ENCODE measurements around the gene SOS1. TPM values are rescaled to one million over a fixed set of nuclear protein-coding genes. Genes with fewer than 3 reads are reported as not detected.

Gene SOS1
- total and polyA plus RNA-seq, 2 donors (not counting 1 experiment from before 2014, with no cell fraction given) = 18.2 to 58.1 TPM

GRCh38 chr2:38982498-38982897 lies 138.4 kb downstream of the SOS1 start:
- peaks cover 8 to 34% of the 10 kb centered on the region in 2 experiments for H3K36me3 ChIP-seq (replicated peaks in 1 of 2; ENCODE audit: control extremely low read depth in 1 of 2, control insufficient read depth in 1 of 2, extremely low read depth in 1 of 2, insufficient read depth in 2 of 2, low read length in 1 of 2)
- H3K27me3 Mint-ChIP-seq = no peaks in the 10 kb centered on the region
- H2AFZ ChIP-seq (ENCODE audit: insufficient read depth, low read depth, low read length, poor library complexity, severe bottlenecking) = no peak overlapping the region
- intact Hi-C loops (cut with micrococcal nuclease) = no loop called here
- H4K20me1 ChIP-seq (ENCODE audit: control insufficient read depth, insufficient read depth, low read length, poor library complexity, severe bottlenecking) = no peaks in the 10 kb centered on the region
- H3K9ac ChIP-seq (ENCODE audit: low read length) = no peak overlapping the region
- no peak overlapping the region for H3K27ac Mint-ChIP-seq
- no peak overlapping the region for H3K4me2 ChIP-seq (replicated peaks; ENCODE audit: low read depth, low read length, poor library complexity, severe bottlenecking)
- no peaks in the 10 kb centered on the region for H3K4me1 ChIP-seq (ENCODE audit: control insufficient read depth in 2 of 2, insufficient read depth in 2 of 2, low read length in 2 of 2)
- CTCF ChIA-PET = interaction anchor here (1.7 kb wide), 1 partner anchor 247 kb away, joined by 3 read pairs; no protein-coding TSS in a partner anchor
- no CpG with 5 or more reads among the region's 1 CpG for WGBS (ENCODE audit: insufficient coverage)
- H3K27ac ChIP-seq (ENCODE audit: low read length in 2 of 2) = no peak overlapping the region
- no peaks in the 10 kb centered on the region for H3K79me2 ChIP-seq (ENCODE audit: control insufficient read depth, insufficient read depth, low read length)
- H3K9me3 ChIP-seq (ENCODE audit: control extremely low read depth in 1 of 3, control insufficient read depth in 2 of 3, insufficient read depth in 1 of 3, low read length in 2 of 3) = no peaks in the 10 kb centered on the region
- ATAC-seq (ENCODE audit: low read depth) = no peak
- no peak for TF ChIP-seq EZH2 (IDR thresholded peaks at IDR 0.05; ENCODE audit: borderline replicate concordance, insufficient read depth, low read depth, low read length, poor library complexity, severe bottlenecking)
- H3K4me3 Mint-ChIP-seq = no peak overlapping the region
- POLR2A ChIA-PET = no interaction called here
- H3K27me3 ChIP-seq (replicated peaks in 1 of 4; ENCODE audit: control extremely low read depth in 1 of 4, control insufficient read depth in 3 of 4, insufficient read depth in 4 of 4, low read length in 3 of 4) = no peaks in the 10 kb centered on the region
- DNase-seq = no peak
- no peaks in the 10 kb centered on the region for H3K4me1 Mint-ChIP-seq
- H3K9me3 Mint-ChIP-seq (ENCODE audit: insufficient read depth) = no peaks in the 10 kb centered on the region
- H3K4me3 ChIP-seq (ENCODE audit: control extremely low read depth in 1 of 5, extremely low read depth in 1 of 5, insufficient read depth in 1 of 5, low read depth in 2 of 5, low read length in 4 of 5) = no peak overlapping the region

- CTCF ChIA-PET = interaction anchor here (1.7 kb wide), 1 partner anchor 247 kb away, joined by 3 read pairs; no protein-coding TSS in a partner anchor
- ATAC-seq (ENCODE audit: low read depth) = no peak
These were observed 139.0 kb downstream of the SOS1 start for GRCh38 chr2:38981670-38982357.

More at GRCh38 chr2:38981670-38982357, 139.0 kb downstream of the SOS1 start:
- Histone ChIP-seq H3K9me3 (ENCODE audit: control extremely low read depth in 1 of 3, control insufficient read depth in 2 of 3, insufficient read depth in 1 of 3, low read length in 2 of 3) (no peaks in the 10 kb centered on the region), H3K27me3 (replicated peaks in 1 of 4; ENCODE audit: control extremely low read depth in 1 of 4, control insufficient read depth in 3 of 4, insufficient read depth in 4 of 4, low read length in 3 of 4) (no peaks in the 10 kb centered on the region), H3K4me1 (ENCODE audit: control insufficient read depth in 2 of 2, insufficient read depth in 2 of 2, low read length in 2 of 2) (no peaks in the 10 kb centered on the region), H4K20me1 (ENCODE audit: control insufficient read depth, insufficient read depth, low read length, poor library complexity, severe bottlenecking) (no peaks in the 10 kb centered on the region), H3K27ac (ENCODE audit: low read length in 2 of 2) (no peak overlapping the region), H3K79me2 (ENCODE audit: control insufficient read depth, insufficient read depth, low read length) (no peaks in the 10 kb centered on the region), H3K4me2 (replicated peaks; ENCODE audit: low read depth, low read length, poor library complexity, severe bottlenecking) (no peak overlapping the region), H3K36me3 (replicated peaks in 1 of 2; ENCODE audit: control extremely low read depth in 1 of 2, control insufficient read depth in 1 of 2, extremely low read depth in 1 of 2, insufficient read depth in 2 of 2, low read length in 1 of 2) (peaks cover 8 to 29% of the 10 kb centered on the region in 2 experiments), H3K9ac (ENCODE audit: low read length) (no peak overlapping the region), H3K4me3 (ENCODE audit: control extremely low read depth in 1 of 5, extremely low read depth in 1 of 5, insufficient read depth in 1 of 5, low read depth in 2 of 5, low read length in 4 of 5) (no peak overlapping the region), H2AFZ (ENCODE audit: insufficient read depth, low read depth, low read length, poor library complexity, severe bottlenecking) (no peak overlapping the region)
- H3K9me3 Mint-ChIP-seq (ENCODE audit: insufficient read depth) = no peaks in the 10 kb centered on the region
- no peaks in the 10 kb centered on the region for H3K27me3 Mint-ChIP-seq
- POLR2A ChIA-PET = no interaction called here
- no peak overlapping the region for H3K4me3 Mint-ChIP-seq
- intact Hi-C loops (cut with micrococcal nuclease) = no loop called here
- WGBS (ENCODE audit: insufficient coverage) = 100% methylated on average over 4 of the region's 8 CpGs
- no peak overlapping the region for H3K27ac Mint-ChIP-seq
- no peaks in the 10 kb centered on the region for H3K4me1 Mint-ChIP-seq
- TF ChIP-seq CTCF (IDR thresholded peaks at IDR 0.05) (no peak), EZH2 (IDR thresholded peaks at IDR 0.05; ENCODE audit: borderline replicate concordance, insufficient read depth, low read depth, low read length, poor library complexity, severe bottlenecking) (no peak)
- DNase-seq = no peak

All from B cell (primary cell).